GM23338 (cell line): ENCODE measurements around the gene LHX4. TPM values are rescaled to one million over a fixed set of nuclear protein-coding genes. Genes with fewer than 3 reads are reported as not detected.

Experiments used
- ATAC-seq: fragments of 200-7000 bp; cut with Tn5 transposase; 3 replicates; pipeline ENCODE4 v1.9.1; 2020
- DNase-seq: peaks from one replicate; pipeline ENCODE4 v3.0.0-alpha.2; 2015; ENCODE audit warnings: low spot score
- H2AFZ ChIP-seq: fragments of 200-600 bp; sonication (generic); 2 replicates; pipeline ENCODE4 v1.8.0; 2016; ENCODE audit warnings: antibody characterized with exemption, mild to moderate bottlenecking, moderate library complexity
- H3F3A ChIP-seq: fragments of 200-600 bp; sonication (generic); replicated peaks from 2 replicates; pipeline ENCODE4 v1.8.0; 2017; ENCODE audit warnings: antibody characterized with exemption, mixed run types, low read depth
- H3K27ac ChIP-seq: fragments of 200-600 bp; sonication (generic); 2 replicates; pipeline ENCODE4 v1.6.1; 2016; ENCODE audit warnings: low read depth
- H3K27me3 ChIP-seq: fragments of 200-600 bp; sonication (generic); 2 replicates; pipeline ENCODE4 v1.8.0; 2016; ENCODE audit warnings: mild to moderate bottlenecking, mixed run types, moderate library complexity; ENCODE audit not compliant: insufficient read depth
- H3K36me3 ChIP-seq: fragments of 200-600 bp; sonication (generic); 2 replicates; pipeline ENCODE4 v1.8.0; 2016; ENCODE audit warnings: mild to moderate bottlenecking; ENCODE audit not compliant: insufficient read depth
- H3K4me1 ChIP-seq: fragments of 200-600 bp; sonication (generic); 2 replicates; pipeline ENCODE4 v1.8.0; 2016; ENCODE audit warnings: mild to moderate bottlenecking, moderate library complexity; ENCODE audit not compliant: insufficient read depth
- H3K4me2 ChIP-seq: fragments of 200-600 bp; sonication (generic); 2 replicates; pipeline ENCODE4 v1.7.1; 2017; ENCODE audit warnings: mixed run types
- H3K4me3 ChIP-seq: fragments of 200-600 bp; sonication (generic); 2 replicates; pipeline ENCODE4 v1.6.1; 2016; ENCODE audit warnings: mixed run types
- H3K79me2 ChIP-seq: fragments of 200-600 bp; sonication (generic); replicated peaks from 2 replicates; pipeline ENCODE4 v1.8.0; 2017; ENCODE audit warnings: mild to moderate bottlenecking; ENCODE audit not compliant: insufficient read depth
- H3K9me2 ChIP-seq: fragments of 200-600 bp; sonication (generic); 2 replicates; pipeline ENCODE4 v1.8.0; 2017; ENCODE audit not compliant: insufficient read depth
- H4K20me1 ChIP-seq: fragments of 200-600 bp; sonication (generic); replicated peaks from 2 replicates; pipeline ENCODE4 v1.8.0; 2017; ENCODE audit warnings: mild to moderate bottlenecking; ENCODE audit not compliant: insufficient read depth
- H3K27ac Mint-ChIP-seq: 2 replicates; pipeline ENCODE4 v1.8.0; 2020; ENCODE audit warnings: inconsistent platforms, mild to moderate bottlenecking, moderate library complexity, mixed read lengths
- H3K27me3 Mint-ChIP-seq: 3 replicates; pipeline ENCODE4 v1.8.0; 2022; ENCODE audit warnings: low read depth, mild to moderate bottlenecking, moderate library complexity, mixed read lengths, inconsistent platforms; ENCODE audit not compliant: insufficient read depth, poor library complexity
- H3K36me3 Mint-ChIP-seq: 3 replicates; pipeline ENCODE4 v1.8.0; 2021; ENCODE audit warnings: low read depth, mild to moderate bottlenecking, inconsistent platforms, moderate library complexity, mixed read lengths
- H3K4me1 Mint-ChIP-seq: 3 replicates; pipeline ENCODE4 v1.8.0; 2020; ENCODE audit warnings: mild to moderate bottlenecking, inconsistent platforms, mixed read lengths
- H3K4me3 Mint-ChIP-seq: 3 replicates; pipeline ENCODE4 v1.8.0; 2021; ENCODE audit warnings: moderate library complexity, mild to moderate bottlenecking, inconsistent platforms, mixed read lengths
- H3K9me3 Mint-ChIP-seq: 3 replicates; pipeline ENCODE4 v1.8.0; 2020; ENCODE audit warnings: moderate library complexity, mild to moderate bottlenecking, inconsistent platforms, mixed read lengths
- CREB1 ChIP-seq: fragments of 250-450 bp; sonication (Bioruptor Pico); IDR thresholded peaks from 2 replicates; pipeline ENCODE4 v1.5.0; 2020; ENCODE audit warnings: low read depth, mild to moderate bottlenecking, moderate library complexity
- EZH2 ChIP-seq: fragments of 200-600 bp; sonication (generic); IDR thresholded peaks from one replicate; pipeline ENCODE4 v1.8.0; 2017; ENCODE audit warnings: antibody characterized with exemption, mild to moderate bottlenecking, low read depth; ENCODE audit not compliant: unreplicated experiment
- EZH2phosphoT487 ChIP-seq: fragments of 200-600 bp; sonication (generic); IDR thresholded peaks from one replicate; pipeline ENCODE4 v1.8.1; 2018; ENCODE audit warnings: antibody characterized with exemption; ENCODE audit not compliant: unreplicated experiment
- JUNB ChIP-seq: IDR thresholded peaks from one replicate; pipeline ENCODE4 v1.6.1; 2016; ENCODE audit warnings: antibody characterized with exemption; ENCODE audit not compliant: unreplicated experiment
- NANOG ChIP-seq: IDR thresholded peaks from 2 replicates; pipeline ENCODE4 v1.6.1; 2016; ENCODE audit warnings: antibody characterized with exemption, borderline replicate concordance
- POLR2AphosphoS5 ChIP-seq: IDR thresholded peaks from 2 replicates; pipeline ENCODE4 v1.6.1; 2016; ENCODE audit warnings: antibody characterized with exemption, low read depth
- STAT1 ChIP-seq: IDR thresholded peaks from one replicate; pipeline ENCODE4 v1.6.1; 2016; ENCODE audit warnings: antibody characterized with exemption; ENCODE audit not compliant: unreplicated experiment
- ZNF114 ChIP-seq: fragments of 250-450 bp; sonication (Bioruptor Pico); IDR thresholded peaks from 2 replicates; pipeline ENCODE4 v1.5.0; 2020; ENCODE audit warnings: mild to moderate bottlenecking, moderate library complexity
- ZNF331 ChIP-seq: fragments of 250-450 bp; sonication (Bioruptor Pico); IDR thresholded peaks from 2 replicates; pipeline ENCODE4 v1.5.0; 2020; ENCODE audit warnings: low read depth, mild to moderate bottlenecking, moderate library complexity
- polyA plus RNA-seq: library from polyadenylated mRNA; unstranded; fragments of >200 nt; fragmentation: Nextera tagmentation; extraction: Ambion mirVana; gene quantifications from 2 replicates; pipeline ENCODE4 v1.2.1, GENCODE V29; 2016
- total RNA-seq: library from RNA; depleted of rRNA; stranded (reverse); fragments of >200 nt; shearing (Covaris generic); gene quantifications from 2 replicates; pipeline ENCODE4 v1.2.3, GENCODE V29; 2014
- TF ChIP-seq, protein P1 (sequence below), 2 experiments: fragments of 200-600 bp in 1 of 2; sonication (generic) in 1 of 2; conservative IDR thresholded peaks; 2 replicates each; pipeline versions ENCODE4 v1.5.1 to v1.6.1; 2016 to 2017; ENCODE audit warnings: antibody characterized with exemption in 2 of 2, low read depth in 2 of 2, mild to moderate bottlenecking in 2 of 2, moderate library complexity in 1 of 2
- TF ChIP-seq, protein P2 (sequence below): IDR thresholded peaks from 2 replicates; pipeline ENCODE4 v1.6.1; 2016; ENCODE audit warnings: antibody characterized with exemption

LHX4 gene
- total and polyA plus RNA-seq, 2 experiments from 2014 or later, result 1.4 to 2.5 TPM

DNA sequence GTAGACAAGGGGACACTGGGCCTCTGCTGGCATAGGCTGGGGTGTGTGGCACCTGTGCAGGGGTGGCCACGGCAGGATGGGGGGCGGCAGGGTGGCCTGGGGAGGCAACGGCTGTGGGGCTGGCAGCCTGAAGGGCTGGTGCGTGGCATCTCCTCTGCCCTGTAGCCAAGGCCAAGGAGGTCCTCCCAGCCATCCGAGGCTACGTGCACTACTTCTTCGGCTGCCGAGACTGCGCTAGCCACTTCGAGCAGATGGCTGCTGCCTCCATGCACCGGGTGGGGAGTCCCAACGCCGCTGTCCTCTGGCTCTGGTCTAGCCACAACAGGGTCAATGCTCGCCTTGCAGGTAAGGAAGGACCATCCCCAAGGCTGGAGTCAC, 36.0 kb upstream of the LHX4 start:
- Histone ChIP-seq H3K9me2 (no peaks in the 10 kb centered on the region), H3K79me2 (no peaks in the 10 kb centered on the region), H2AFZ (no peak overlapping the region), H3K36me3 (no peaks in the 10 kb centered on the region), H3K27ac (no peak overlapping the region), H3K4me1 (no peaks in the 10 kb centered on the region), H3K4me2 (no peak overlapping the region), H3K27me3 (no peaks in the 10 kb centered on the region), H3K4me3 (no peak overlapping the region), H4K20me1 (no peaks in the 10 kb centered on the region), H3F3A (no peaks in the 10 kb centered on the region)
- no peak for TF ChIP-seq EZH2phosphoT487
- TF ChIP-seq POLR2AphosphoS5, result no peak
- no peak for TF ChIP-seq EZH2
- TF ChIP-seq, protein P1, sequence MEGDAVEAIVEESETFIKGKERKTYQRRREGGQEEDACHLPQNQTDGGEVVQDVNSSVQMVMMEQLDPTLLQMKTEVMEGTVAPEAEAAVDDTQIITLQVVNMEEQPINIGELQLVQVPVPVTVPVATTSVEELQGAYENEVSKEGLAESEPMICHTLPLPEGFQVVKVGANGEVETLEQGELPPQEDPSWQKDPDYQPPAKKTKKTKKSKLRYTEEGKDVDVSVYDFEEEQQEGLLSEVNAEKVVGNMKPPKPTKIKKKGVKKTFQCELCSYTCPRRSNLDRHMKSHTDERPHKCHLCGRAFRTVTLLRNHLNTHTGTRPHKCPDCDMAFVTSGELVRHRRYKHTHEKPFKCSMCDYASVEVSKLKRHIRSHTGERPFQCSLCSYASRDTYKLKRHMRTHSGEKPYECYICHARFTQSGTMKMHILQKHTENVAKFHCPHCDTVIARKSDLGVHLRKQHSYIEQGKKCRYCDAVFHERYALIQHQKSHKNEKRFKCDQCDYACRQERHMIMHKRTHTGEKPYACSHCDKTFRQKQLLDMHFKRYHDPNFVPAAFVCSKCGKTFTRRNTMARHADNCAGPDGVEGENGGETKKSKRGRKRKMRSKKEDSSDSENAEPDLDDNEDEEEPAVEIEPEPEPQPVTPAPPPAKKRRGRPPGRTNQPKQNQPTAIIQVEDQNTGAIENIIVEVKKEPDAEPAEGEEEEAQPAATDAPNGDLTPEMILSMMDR (conservative IDR thresholded peaks at IDR 0.05; ENCODE audit: low read depth in 2 of 2), result no peak
- TF ChIP-seq ZNF331 (CRISPR knock-in tag), result no peak
- TF ChIP-seq NANOG, result no peak
- TF ChIP-seq JUNB, result no peak
- no peak for TF ChIP-seq CREB1 (CRISPR knock-in tag)
- TF ChIP-seq ZNF114 (CRISPR knock-in tag), result no peak
- TF ChIP-seq, protein P2, sequence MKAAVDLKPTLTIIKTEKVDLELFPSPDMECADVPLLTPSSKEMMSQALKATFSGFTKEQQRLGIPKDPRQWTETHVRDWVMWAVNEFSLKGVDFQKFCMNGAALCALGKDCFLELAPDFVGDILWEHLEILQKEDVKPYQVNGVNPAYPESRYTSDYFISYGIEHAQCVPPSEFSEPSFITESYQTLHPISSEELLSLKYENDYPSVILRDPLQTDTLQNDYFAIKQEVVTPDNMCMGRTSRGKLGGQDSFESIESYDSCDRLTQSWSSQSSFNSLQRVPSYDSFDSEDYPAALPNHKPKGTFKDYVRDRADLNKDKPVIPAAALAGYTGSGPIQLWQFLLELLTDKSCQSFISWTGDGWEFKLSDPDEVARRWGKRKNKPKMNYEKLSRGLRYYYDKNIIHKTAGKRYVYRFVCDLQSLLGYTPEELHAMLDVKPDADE, result no peak
- no peak for DNase-seq
- Mint-ChIP-seq H3K27me3 (peaks cover 10% of the 10 kb centered on the region), H3K27ac (no peak overlapping the region), H3K9me3 (no peaks in the 10 kb centered on the region), H3K36me3 (peaks cover 33% of the 10 kb centered on the region), H3K4me1 (peaks cover 5% of the 10 kb centered on the region), H3K4me3 (no peak overlapping the region)
- ATAC-seq, result no peak

DNA sequence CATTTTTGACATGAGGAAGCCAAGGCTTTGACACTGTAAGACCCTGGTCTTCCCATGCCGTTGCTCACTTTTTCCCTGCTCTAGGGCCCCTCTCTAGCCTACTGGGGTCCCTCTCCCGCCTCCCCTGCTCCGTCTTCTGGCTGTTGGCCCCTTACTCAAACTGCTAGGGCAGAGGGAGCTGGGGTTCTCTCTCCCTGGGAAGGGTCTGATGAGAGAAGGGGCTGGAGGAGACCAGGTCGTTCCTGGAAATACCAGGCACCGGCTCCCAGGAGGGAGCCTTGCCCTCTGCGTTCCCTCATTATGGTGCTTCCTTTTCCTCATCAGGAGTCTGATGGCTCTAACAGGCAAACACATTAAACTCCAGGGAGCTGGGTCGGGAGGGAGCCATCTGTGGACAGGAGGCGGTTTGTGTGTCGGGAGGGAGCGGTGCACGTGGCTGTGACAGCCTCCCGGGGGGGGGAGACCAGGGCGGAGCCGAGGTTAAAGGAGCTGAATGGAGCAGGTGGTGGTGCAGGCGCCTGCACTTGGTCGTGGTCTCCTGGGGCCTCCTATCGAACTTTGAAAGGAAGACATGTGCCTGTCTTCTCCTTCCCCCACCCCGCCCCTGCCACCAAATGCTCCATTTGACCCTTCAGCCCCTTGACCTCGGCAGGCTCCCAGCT, 35.4 kb upstream of the LHX4 start:
- Mint-ChIP-seq H3K27me3 (peaks cover 12% of the 10 kb centered on the region), H3K27ac (no peak overlapping the region), H3K9me3 (no peaks in the 10 kb centered on the region), H3K4me3 (no peak overlapping the region), H3K36me3 (peaks cover 31% of the 10 kb centered on the region), H3K4me1 (peaks cover 5% of the 10 kb centered on the region)
- H3K27me3 ChIP-seq, result no peaks in the 10 kb centered on the region
- DNase-seq (no peak), ATAC-seq (peak; percentile 33)
- no peak overlapping the region for H3K27ac ChIP-seq
- no peaks in the 10 kb centered on the region for H3F3A ChIP-seq
- H3K4me2 ChIP-seq, result no peak overlapping the region
- no peak for TF ChIP-seq NANOG
- TF ChIP-seq, protein P1 (conservative IDR thresholded peaks at IDR 0.05; ENCODE audit: low read depth in 2 of 2), result no peak
- TF ChIP-seq STAT1, result no peak
- TF ChIP-seq CREB1 (CRISPR knock-in tag), result no peak
- TF ChIP-seq, protein P2, result no peak
- TF ChIP-seq EZH2phosphoT487, result no peak
- TF ChIP-seq JUNB, result no peak
- TF ChIP-seq POLR2AphosphoS5, result no peak
- no peak for TF ChIP-seq ZNF114 (CRISPR knock-in tag)
- no peaks in the 10 kb centered on the region for H3K9me2 ChIP-seq
- no peaks in the 10 kb centered on the region for H3K79me2 ChIP-seq
- no peaks in the 10 kb centered on the region for H3K4me1 ChIP-seq
- no peak overlapping the region for H3K4me3 ChIP-seq
- no peak overlapping the region for H2AFZ ChIP-seq
- no peaks in the 10 kb centered on the region for H4K20me1 ChIP-seq
- no peaks in the 10 kb centered on the region for H3K36me3 ChIP-seq
